GM19043 (cell line): ENCODE measurements around the gene PIEZO1.

Source experiments
- ATAC-seq: cut with Tn5 transposase; IDR thresholded peaks from one replicate; pipeline ENCODE4 v1.9.1; 2021; ENCODE audit warnings: low read depth; ENCODE audit not compliant: unreplicated experiment

Gene PIEZO1

DNA sequence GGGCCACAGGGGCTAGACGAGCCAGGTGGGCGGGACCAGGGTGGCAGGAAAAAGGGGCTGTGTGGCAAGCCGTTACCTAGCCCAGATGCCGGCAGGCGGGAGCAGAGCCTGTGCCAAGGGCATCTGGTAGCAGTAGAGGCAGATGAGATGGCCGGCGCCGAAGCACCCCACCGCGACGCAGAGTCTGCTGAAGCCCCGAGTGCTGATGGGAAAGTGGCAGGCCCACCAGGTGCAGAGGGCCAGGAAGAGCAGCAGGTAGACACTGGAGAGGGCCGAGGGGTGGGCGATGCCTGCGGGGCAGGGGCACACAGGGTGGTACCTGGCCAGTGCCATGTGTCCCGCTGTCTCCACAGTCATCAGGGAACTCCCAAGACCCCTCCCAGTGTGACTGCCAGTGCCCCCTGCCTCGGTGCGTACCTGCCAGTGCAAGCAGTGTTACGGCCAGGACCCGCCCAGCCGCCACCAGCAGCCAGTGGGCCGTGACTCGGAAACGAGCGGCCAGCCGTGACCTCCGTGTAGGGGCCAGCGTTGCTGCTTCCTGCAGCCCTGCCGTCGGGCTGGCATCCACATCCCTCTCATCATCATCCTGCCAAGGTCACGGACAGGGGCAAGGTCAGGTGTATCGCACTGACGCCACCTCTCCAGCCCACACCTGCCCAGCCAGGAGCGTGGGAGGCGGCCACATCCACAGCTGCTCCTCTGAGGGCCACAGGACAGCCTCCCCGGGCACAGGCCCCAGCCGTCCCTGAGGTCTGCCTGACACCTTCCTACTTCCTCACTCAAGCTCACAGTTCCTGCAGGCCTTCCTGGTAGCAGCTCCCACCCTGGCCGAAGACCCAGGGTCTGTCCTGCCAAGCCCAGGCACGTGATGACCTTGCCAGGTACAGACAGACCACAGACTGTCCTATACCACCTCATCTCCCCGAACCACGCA, 46.6 kb downstream of the PIEZO1 start:
- no peak for ATAC-seq

DNA sequence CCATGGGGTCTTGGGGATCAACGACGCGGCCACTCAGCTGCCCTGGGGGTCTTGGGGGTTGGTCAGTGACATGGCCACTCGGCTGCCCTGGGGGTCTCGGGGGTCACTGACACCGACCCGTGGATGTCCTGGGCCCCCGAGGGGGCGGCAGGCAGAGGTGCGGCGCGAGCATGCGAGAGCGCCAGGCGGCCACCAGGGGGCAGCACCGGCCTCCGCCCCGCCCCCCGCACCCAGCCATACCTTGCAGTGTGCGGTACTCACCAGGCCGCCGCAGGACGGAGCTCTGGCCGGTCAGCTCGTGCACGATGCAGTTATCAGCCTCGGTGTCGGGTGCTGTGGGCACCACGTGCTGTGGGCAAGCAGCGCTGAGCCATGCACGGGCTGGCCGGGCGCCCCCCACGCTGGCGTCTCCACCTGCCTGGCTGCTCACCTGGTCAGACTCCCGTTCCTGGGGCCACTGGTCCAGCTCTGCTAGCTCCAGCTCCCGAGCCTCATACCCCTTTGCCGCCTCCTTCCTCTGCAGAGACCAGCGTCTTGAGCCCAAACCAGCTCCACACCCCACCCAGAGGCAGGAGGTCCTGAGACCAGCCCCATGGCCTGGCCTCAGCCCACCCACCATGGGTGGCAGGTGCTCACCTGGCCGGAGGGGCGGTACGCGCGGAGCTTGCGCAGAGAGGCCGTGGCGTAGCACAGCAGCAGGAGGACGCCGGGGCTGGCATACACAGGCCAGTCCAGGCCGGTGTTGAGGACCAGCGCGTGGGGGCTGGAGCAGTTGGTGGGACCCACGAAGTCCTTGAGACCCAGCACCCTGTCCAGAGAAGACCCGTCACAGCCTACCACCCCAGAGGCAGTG, 47.5 kb downstream of the PIEZO1 start:
- ATAC-seq: peak; percentile 55

DNA sequence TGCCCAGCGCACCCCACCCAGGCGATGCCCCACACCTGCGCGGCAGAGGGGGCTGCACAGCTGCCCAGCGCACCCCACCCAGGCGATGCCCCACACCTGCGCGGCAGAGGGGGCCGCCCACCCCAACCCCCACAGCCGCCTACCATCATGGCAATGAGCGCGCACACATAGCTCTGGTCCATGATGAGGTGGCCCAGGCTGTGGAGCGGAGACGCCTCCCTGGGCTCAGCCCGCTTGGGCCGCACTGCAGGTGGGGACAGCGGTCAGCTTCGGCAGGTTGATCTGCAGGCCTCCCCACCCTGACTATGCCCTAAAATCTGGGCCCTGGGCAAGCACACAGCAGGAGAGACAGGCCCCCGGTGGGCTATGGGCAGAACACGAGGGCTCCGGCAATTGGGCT, 48.5 kb downstream of the PIEZO1 start:
- no peak for ATAC-seq

DNA sequence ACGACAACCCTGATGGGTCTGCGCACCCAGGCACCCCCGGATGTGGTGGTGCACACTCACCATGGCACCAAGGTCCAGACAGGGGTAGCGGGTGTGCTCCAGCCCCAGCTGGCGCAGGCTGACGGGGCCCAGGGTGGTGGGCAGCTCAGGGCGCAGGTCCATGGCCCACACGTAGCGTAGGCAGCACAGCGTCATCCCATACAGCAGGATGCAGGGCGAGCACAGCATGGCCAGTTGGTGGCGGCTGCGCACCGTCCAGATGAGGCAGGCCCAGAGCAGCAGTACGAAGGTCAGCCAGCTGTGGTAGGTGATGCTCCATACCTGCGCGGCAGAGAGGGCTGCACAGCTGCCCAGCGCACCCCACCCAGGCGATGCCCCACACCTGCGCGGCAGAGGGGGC, 48.9 kb downstream of the PIEZO1 start:
- no peak for ATAC-seq

DNA sequence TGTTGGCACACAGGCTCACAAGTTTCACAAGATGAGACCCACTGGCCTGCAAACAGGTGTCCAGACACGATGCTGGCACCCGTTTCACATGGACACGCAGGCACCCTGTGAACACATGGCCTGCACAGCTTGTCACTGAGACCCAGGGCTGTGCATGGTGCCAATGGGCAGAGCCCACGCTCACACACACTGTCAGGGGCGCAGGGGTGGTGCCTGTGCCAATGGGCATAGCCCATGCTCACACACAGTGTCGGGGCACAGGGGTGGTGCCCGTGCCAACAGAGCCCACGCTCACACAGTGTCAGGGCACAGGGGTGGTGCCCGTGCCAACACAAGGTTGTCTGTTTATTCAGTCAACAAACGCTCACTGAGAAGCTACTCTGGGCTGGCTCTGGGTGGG, 49.4 kb downstream of the PIEZO1 start:
- ATAC-seq: no peak

DNA sequence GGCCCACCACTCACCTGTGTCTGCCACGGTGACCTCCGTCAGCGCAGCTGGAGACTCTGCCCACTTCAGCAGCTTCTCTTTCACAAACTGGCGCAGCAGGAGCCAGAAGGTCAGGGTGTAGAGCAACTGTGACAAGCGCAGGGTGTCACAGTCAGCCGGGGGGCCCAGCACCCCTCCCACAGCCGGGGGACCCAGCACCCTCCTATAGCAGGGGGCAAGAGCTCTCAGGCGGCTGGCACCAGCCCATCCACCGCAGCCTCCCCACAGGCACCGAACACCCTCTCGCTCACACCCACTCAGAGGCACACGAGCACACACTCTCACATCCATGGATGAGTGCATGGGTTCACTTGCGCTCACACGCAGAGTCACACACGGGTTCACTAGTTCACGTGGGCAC, 49.9 kb downstream of the PIEZO1 start:
- ATAC-seq: no peak

DNA sequence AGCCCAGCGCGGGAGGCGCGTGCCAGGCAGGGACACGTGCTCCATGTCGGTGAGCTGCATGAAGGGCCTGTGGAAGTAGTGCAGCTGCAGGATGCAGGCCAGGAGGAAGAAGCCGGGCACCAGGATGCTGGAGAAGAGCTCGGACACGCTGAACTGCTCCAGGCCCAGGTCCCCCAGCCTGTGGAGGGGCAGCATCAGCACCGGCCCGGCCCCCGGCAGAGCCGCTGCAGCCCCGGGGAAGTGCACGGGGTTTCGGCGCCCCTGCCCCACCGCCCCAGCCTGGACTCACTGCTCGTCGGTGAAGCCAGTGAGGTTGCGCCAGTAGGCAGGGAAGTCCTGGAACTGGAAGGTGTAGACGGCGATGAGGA, 50.7 kb downstream of the PIEZO1 start:
- no peak for ATAC-seq

DNA sequence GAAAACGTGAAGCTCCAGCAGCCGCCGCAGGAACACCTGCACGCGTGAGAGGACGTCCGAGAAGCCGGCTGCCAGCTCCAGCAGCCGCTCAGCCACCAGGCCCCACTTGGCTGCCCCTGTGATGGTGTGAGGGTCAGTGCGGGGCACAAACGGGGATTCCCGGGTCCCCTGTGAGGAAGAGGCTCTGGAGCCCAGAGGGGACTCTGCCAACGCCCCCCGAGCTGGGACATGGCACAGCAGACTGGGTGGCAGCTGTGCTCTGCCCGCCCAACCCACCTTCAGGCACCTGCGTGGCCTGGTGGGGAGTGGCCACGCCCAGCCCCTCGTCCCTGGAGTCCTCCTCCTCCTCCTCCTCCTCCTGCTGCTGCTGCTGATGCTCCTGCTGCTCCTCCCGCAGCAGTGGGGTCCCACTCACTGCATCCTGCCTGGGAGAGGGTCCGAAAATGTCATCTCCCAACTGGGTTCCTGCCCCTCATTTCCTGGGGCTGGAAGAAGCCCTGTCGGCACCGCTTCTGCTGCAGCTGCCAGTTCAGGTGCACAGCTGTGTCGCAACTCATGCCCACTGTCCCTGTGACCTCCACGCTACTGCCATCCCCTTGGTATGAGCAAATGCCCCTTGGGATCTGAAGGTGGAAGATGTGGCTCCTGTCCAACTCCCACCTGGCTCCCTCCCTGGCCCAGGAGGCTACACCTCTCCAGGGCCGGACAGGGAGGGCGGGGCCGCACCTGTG, 51.2 kb downstream of the PIEZO1 start:
- ATAC-seq: no peak

DNA sequence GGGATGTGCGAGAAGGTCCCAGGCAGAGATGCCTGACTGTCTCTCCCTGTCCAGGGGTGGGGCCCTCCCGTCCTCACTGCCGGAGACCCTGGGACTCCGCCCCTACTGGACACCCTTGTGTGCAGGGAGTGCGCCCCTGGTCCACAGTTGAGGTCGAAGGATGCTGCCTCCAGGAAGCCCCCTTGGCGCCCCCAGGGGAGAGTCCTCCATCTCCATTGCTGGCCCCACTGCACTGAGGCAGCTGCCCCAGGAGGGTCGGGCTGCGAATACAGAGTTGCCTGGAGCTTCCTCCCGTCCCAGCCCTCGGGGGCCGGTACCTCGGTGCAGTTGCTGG, 52.1 kb downstream of the PIEZO1 start:
- no peak for ATAC-seq

DNA sequence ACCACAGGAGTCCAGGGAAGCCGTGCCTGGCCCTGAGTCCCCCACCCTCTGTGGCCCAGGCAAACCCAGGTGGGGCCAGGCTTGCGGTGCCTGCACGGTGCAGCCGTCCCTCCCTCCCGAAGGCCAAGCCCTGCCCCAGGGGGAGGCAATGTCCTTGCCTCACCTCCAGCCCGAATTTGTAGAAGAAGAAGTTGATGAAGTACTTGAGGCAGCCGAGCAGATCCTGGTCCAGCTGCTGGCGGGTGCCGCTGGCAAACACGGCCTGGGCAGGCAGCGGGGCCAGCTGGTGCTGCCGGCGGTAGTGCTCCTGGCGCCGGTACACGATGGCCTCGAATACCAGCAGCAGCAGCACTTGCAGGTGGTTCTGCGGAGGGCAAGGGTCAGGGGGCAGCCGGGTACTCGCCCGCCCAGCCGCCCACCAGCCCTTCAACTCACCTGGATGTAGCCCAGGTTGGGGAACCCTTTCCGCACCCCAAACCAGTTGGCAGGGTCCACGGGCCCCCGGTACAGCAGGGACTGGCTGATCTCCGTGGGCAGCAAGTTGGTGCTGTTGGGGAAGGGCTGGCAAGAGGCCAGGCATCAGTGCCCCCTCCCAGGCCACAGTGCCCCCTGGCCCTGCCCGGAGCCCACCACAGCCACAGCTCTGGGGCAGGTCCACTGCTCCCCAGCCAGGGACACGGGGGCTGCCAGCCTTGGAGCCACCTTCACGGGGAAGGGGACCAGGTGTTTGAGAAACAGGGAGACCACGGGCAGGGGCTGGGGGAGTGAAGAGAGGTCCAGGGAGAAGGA, 52.7 kb downstream of the PIEZO1 start:
- no peak for ATAC-seq

DNA sequence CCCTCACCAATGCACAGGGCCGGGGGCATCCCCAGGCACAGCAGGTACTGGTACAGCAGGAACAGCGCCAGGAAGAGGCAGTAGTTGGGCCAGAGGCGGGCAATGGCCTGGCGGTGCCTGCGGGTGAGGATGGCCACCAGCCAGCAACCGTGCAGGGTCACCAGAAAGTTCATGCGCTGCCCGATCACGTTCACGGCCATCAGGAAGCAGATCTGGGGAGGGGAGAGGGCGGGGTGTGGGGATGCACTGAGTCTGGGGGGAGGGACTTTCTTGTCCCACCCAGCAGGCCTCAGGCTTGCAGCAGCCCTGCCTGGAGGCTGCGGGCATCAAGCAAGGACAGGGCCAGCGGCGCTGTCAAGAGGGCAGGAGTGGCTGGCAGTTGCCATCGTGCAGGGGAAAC, 53.3 kb downstream of the PIEZO1 start:
- no peak for ATAC-seq

DNA sequence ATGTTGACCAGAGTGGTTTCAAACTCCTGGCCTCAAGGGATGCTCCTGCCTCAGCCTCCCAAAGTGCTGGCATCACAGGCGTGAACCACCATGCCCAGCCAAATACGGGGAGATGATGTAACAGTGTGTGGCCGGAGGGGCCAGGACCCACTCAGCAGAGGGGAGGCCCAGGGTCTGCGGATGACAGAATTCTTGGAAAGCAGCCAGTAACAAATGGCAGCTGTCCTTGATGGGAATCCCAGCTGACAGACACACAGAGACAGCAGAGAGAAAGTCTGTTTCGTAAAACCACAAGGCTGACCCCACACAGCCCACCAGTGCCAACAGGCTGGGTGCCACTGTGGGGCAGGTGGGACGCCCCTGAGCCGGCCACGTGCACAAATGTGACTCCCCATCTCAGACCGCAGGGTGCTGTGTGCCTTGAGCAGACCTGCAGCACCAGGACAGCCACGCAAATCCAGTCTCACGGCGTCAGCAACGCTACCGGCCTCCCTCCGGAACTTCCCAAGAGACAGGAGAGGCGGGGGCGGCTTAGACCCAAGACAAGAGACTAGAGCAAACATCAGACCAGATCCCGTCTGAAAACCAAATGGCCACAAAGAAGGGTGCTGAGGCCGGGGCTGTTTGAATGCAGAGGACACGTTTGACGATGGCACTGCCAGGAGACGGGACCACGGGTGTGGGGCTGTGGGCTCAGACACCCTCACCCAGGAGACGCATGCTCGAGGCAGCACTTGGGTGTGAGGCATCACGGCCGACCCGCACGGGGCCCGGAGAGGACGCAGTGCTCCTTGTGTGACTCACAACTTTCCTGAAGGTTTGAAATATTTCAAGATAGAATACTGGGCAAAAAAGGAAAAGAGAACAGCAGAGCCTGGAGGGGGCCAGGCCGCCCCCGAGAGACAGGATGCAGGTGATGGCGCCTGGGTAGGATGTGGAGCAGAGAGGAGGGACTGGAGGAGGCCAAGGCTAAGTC, 54.1 kb downstream of the PIEZO1 start:
- no peak for ATAC-seq

DNA sequence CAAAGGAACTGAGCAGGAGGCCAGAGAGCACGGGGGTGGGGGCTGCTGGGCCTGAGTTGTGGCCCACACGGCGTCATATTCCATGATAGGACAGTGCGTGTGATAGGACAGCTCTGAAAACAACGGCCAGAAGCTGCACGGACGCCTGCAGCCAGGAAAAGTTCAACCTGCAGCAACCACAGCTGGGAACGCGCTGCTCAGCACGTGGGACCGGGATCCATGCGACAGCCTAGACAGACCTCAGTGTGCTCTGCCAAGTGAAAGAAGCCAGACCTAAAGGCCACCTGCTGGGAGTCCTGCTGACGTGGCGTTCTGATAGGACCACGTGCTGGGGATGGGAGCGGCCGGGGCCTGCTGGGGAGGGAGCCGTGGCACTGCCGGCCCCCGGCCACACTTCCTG, 57.1 kb downstream of the PIEZO1 start:
- no peak for ATAC-seq

DNA sequence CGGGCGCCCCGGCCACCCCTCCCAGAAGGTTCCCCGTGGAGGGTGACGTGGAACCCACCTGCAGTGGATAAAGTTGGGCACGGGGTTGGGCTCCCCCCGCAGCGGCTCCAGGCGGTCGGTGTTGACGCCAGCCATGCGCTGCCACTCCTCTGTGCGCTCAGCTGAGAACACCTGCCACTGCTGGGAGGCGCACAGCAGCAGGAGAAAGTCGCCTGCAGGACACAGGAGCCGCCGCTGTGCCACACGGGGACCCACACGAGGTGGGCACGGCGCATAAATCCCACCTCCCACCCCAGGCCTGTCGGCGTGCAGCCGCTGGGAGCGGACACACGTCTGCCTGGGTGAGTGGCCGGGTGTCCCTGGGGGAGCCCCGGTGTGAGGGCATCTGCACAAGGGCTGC, 58.0 kb downstream of the PIEZO1 start:
- ATAC-seq: no peak

DNA sequence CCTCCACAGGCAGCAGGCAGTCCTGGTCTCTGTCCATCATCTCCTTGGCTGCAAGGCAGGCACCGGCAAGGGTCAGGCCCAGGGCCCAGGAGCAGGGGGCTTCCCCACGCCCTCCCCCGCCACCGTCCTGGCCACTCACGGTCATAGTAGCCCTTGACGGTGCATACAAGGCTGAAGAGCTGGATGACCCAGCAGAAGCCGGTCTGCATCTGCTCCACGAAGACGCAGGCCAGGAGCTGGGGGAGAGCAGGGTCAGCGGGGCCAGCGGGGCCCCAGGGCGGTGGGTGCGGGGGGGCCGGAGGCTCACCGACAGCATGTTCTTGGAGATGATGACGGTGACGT, 58.6 kb downstream of the PIEZO1 start:
- no peak for ATAC-seq

DNA sequence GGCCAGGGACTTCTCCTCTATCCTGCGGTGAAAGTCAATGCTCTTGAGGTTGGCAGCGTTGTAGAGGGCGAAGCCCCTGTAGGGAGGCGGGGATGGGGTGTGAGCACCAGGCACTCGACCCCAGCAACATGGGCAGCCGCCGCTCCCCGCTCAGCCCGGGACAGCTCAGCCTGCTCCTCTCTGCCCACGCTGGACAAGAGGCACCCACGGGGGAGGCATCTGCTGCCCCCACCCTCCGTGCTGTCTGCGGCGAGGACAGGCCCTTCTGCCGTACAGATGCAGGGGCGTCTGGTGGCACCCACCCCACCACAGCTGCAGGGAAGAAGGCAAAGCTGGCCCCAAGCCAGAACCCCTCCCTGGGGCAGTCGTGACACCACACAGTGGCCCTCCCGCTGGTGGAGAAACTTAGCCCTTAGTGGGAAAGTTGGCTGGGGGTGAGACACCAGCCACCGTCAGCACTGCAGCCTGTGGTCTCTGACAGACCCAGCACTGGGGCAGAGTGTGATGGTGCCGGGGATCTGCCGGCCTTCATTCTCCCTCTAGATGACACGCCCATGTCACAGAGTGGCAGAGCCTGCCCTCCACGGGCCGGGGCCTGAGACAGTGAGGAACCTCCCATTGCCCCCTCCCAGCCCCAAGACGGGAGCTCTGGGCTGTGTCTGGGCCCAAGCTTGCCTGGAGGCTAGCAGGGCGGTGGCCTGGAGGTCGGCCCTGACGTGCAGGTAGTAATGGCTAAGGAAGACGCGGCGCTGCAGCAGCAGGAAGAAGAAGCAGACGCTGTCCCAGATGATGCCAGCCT, 59.2 kb downstream of the PIEZO1 start:
- ATAC-seq: no peak

DNA sequence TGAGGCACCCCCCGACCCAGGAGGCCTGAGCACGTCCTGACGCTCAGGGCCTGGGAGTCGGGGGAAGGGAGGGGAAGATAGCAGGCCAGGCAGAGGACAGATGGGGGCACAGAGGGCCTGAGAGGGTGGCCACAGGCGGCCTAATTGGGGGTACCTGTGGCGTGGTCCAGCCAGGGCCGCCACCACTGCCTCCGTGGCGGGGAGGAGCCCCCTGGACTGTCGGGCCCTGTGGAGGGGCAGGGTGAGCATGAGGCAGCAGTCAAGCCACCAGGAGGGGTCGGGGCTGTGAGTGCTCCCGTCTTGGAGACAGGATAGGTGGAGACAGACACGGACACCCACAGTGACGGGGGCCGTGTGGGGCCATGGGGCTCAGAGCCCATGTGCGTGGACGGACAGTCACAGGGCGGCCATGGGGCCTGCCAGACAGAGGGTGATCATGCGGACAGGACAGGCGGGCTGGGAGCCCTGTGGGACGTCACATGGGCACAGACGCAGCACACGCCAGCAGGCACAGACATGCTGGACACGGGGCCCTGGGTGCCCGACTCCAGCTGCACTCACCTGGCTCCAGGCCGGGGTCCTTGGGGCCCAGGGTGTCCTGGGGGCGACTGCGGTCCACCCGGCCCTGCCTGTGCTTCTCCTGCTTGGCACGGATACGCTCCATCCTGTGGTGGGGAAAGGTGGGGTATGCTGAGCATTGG, 60.0 kb downstream of the PIEZO1 start:
- no peak for ATAC-seq

DNA sequence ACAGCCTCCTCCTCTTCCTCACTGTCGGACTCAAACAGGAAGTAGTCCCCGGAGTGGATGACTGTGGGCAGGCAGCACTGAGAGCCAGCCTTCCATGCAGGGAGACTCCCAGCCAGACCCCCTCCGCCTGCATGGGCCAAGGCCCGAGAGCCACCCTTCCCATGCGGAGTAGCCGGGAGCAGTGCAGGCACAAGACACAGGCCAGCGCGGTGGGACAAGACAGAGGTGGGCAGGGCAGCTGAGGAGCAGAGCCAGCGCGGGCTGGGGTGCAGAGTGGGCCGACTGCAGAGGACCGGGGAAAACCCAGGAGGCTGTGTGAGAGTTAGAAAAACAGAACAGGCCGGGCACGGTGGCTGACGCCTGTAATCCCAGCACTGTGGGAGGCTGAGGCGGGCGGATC, 61.1 kb downstream of the PIEZO1 start:
- no peak for ATAC-seq
